Measurements from ENCODE around the gene C20orf144.

C20orf144 gene

DNA sequence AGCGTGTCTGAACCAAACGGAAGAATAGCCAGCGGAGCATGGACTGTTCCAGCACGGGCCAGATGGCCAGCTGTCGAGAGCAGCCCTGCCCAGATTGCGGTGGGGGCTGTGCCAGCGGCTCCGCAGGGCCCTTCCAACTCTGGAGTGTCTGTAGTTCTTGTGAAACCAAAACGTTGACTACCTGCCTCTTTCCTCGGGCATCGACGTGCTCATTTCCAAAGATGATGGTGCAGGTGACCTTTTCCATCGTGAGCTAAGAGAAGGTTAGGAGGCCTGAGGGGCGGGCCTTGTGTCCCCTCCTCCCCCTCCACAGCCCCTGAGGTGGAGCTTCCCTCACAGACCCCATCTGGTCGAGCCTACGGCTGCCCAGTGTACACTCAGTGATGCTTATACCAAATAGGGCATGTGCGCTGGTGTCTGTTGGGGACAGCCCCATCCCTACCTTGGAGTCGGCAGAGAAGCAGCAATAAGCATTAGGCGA lies 12.9 kb upstream of the C20orf144 start:
- peak in 34 of 56 donors; percentile 13 to 77 (median 37) for DNase-seq

DNA sequence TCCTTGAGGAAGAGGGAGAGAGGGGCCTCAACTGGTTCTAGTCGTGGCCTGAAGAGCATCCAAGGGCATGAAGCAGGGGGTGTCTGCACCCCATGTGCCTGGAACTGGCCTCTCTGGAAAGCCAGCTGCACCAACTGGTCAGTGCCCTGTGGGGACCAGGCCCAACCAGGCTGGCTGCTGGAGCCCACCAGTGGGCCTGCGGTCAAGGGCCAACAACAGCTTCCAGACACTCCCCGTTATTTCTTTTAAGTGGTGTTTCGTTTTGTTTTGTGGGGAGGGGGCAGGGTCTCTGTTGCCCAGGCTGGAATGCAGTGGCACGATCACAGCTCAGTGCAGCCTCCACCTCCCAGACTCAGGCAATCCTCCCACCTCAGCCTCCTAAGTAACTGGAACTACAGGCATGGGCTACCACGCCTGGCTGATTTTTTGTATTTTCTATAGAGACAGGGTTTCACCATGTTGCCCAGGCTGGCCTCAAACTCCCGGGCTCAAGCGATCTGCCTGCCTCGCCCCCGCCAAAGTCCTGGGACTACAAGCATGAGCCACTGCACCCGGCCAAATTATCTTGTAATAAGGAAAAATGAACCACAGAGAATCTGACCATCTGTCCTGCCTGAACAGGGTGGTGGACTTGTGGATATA lies 11.9 kb upstream of the C20orf144 start:
- no peak for DNase-seq

- no peak for DNase-seq
These were observed 11.2 kb upstream of the C20orf144 start for GRCh38 chr20:33650753-33651561.

- no peak for DNase-seq
These were observed 10.5 kb upstream of the C20orf144 start for GRCh38 chr20:33651562-33652048.

DNA sequence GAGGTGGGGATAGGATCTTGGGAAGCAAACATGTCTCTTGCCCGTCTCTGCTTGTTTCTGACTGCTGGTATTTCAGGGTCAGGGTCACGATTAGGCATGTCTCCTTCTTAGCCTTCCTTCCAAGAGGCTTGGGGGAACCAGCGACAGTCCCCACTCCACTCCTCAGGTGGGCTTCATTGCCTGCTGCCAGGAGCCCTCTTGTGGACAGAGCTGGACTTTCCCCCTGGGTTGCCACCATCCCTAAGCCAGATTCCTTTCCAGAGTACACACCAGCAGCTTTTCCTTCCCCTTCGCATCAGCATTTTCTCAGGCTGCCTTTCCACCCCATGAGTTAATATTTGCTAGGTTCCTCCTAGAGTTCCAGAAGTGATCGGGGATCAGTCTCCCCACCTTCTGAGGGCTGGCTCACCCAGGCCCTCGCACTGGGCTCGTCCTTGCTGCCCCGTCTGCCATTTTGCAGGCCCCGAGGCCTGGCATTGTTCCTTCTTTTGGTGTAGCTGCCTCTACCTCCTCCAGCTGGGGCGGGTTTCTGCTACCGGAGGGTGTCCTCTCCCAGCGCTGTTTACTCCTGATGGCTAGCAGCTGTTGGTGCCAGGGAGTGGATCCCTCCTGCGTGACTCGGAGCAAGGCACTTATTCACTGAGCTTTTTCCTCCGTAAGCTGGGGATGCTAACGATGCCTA lies 8.8 kb upstream of the C20orf144 start:
- peak in 43 of 56 donors; percentile 14 to 73 (median 37) for DNase-seq

DNA sequence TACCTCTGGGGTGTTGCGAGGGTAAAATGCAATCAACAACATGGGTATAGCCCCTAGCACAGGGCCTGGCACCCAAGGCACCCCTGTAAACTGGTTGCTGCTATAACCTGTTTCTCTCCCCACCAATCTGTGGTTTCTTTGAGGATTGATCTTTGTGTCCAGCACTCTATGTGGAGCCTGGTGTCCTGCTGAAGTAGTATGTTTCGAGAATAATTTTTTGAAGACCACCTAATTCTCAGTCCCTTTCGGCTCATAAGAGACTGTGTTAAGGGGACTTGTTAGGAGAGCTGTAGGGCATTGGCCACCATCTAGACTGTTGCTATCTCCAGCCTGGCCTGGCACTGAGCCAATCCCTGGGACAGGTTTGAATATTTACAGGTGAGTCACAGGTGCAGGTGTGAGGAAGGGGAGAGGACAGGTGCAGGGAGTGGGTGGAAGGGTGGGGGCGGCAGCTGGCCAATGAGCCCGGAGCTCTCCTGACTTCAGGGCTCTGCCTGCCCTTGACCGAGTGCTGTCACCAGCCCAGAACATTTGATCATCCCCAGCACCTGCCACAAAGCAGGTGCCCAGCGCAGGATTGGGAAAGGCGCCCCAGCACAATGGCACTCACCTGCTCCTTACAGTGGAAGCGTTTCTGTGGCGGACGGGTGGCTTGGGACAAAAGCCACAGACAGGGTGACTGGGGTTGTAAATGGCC lies 8.1 kb upstream of the C20orf144 start:
- DNase-seq, result peak in 1 of 56 donors; percentile 21

DNA sequence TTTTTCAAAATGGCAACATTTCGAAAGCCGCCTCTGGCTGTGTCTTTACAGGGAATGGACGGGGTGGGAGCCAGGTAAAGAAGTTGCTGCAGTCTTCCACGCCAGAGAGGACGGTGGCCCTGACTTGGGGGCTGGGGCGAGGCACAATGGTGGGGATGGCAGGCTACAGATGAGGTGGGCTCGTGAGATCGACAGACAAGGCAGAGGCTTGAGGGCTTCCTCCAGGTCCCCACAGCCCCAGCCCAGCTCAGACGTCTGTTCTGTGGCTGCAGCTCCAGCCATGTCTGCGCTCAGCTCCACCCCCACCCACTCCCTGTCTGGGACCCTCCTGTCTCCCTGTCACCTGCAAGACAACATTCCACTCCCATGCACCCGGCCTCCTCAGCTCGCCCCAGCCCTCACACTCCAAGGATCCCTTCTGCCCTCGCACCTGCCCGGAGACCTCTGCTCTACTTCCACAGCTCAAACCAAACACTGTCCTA lies 7.4 kb upstream of the C20orf144 start:
- no peak for DNase-seq

DNA sequence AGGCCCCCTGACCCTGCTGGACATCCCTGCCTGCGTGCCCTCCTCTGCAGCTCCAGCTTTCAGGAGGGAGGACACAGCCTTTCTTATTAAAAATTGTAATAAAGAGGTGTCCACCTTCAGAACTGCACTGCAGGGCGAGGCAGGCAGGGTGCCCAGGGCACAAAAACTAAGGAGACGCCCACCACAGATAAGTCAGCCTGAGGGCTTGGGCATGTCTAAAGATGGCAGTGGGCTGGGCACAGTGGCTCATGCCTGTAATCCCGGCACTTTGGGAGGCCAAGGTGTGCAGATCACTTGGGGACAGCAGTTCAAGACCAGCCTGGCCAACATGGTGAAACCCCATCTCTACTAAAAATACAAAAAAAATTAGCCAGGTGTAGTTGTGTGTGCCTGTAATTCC lies 7.0 kb upstream of the C20orf144 start:
- no peak for DNase-seq

GRCh38 chr20:33656010-33656782 lies 5.9 kb upstream of the C20orf144 start:
- no peak for DNase-seq

DNA sequence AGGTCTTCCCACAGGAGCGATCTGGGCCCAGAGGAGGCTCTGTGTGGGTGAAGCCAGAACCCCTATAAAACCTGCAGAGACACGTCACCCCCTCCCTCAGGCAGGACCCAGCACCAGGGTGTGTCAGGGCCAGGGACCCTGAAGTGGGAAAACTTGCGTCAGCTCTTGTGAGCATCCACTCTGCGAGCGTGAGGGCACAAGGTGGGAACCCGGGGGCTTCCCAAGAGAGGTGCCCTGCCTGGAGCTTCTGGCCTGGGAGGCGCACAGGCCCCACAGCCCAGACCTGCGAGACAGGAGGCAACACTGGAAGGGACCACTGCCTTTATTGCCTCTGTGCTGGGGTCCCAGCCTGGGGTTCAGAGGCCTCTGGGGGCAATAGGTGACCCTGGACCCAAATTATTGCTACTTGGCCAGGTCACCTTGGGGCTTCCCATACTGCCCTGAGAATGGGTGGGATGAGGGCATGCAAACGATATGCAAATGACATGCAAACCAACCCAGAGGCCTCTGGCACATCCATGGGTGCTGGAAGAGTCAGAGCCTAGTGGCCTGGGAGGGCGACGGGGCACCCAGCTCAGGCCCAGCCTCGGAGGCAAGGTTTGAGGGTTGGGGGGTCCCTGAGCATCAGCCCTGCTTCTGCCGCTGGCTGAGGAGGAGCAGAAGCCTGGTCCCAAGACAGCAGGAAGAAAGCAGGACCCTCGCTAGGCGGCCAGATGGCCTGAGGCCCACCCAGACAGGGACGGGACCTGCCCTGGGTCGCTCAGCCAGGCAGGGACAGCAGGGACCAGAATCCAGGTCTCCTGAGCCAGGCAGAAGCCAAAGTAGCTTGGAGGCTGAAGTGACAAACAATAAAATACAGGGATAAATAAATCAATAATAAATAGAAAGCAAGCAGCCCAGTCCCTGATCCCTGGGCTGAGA lies 5.1 kb upstream of the C20orf144 start:
- no peak for DNase-seq

- no peak for DNase-seq
These were observed 4.4 kb upstream of the C20orf144 start for GRCh38 chr20:33657704-33658095.

GRCh38 chr20:33658510-33658909 lies 3.6 kb upstream of the C20orf144 start:
- no peak for DNase-seq

DNA sequence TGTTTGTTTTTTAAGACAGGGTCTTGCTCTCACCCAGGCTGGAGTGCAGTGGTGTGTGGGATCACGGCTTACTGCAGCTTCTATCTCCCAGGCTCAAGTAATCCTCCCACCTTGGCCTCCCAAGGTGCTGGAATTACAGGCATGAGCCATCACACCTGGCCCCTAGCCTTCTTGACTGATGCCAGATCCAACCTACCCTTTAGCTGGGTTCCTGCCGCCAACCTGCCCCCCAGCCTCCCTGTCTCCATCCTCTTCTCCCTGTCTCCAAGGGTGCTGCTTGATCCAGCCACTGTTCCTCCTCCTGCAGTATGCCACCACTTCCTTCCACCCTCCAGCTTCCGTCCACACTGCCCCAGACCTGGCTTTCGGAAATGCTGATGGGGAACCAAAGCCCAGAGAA lies 3.2 kb upstream of the C20orf144 start:
- no peak for DNase-seq

- DNase-seq, result no peak
These were observed 2.6 kb upstream of the C20orf144 start for GRCh38 chr20:33659341-33660034.

GRCh38 chr20:33660035-33660684 lies 2.0 kb upstream of the C20orf144 start:
- no peak for DNase-seq

- DNase-seq, result no peak
These were observed 1.5 kb upstream of the C20orf144 start for GRCh38 chr20:33660685-33661058.

DNA sequence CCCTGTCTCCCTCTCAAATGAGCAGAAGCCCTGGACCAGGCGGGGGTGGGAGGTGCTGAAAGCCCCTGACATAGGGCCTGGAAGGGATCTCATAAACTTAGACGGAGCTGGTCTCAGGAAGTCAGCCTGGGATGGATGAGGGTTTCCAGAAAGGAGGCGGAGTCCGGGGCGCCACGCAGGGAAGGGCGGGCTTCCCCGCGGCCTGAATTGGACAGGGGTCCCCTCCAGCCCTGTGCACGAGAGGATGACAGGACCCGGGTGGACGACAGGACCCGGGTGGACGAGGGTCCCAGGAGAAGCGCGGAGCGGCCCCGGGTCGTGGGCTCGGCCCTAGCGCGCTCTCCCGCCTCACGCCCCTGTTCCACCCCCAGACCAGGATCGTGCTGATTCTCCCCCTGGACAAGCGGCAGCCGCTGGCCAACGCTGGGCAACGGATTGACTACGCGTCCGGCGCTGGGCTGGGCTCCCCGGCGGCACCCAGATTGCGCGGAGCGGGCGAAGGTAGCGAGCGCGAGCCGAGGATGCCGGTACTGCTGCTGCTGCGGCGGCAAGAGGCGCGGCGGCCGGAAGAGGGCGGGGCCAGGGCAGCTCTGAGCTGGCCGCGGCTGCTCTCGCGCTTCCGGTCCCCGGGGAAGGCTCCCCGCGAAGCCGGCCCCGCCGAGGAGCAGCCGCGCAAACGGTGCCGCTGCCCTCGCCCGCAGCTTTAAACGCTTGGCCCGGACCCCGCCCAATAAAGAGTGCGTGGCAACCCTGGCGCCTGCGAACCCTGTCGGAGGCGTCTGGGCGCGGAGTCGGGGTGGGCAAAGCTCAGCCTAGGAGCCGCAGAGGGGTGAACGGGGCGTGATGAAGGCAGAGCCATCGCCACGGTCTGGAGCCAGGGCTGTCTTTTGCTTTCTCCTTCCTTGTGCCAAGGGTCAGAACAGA lies 1.3 kb downstream of the C20orf144 start:
- DNase-seq, result peak in 52 of 56 donors; percentile 13 to 84 (median 64)
